Measurements from ENCODE around the gene NME2.
"Not testable (repeated sequence)": the region's sequence is repeated elsewhere in the genome, so short reads cannot be mapped to it uniquely, and the experiment has no call there.

Gene NME2

DNA sequence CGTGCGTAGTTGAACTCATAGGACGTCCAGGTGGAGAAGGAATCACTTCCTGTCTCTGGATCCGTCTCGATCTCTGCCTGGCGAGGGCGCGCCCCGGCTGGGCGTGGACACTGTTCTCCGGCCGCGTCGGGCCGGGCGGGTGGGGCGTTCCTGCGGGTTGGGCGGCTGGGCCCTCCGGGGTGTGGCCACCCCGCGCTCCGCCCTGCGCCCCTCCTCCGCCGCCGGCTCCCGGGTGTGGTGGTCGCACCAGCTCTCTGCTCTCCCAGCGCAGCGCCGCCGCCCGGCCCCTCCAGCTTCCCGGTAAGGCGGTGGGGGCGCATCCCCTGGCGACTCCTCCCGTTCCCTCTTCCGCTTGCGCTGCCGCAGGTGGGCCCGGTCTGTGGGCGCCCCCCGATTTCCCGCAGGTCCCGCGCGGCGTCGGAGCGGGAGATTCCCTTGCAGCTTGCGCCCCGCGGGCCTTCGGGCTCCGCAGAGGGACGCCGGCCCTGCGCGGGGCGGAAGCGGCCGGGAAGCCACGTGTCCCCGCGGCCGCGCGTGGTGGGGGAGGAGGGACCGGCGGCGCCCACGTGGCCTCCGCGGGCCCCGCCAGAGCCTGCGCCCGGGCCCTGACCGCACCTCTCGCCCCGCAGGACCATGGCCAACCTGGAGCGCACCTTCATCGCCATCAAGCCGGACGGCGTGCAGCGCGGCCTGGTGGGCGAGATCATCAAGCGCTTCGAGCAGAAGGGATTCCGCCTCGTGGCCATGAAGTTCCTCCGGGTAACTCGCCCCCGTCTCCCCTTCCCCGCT, at the start of gene NME2:
TSS of gene NME2 (plus strand) at position 214 of the 789 bp plus-strand sequence. CDS start at position 634, 420 bp downstream.
- peak in 57 of 58 donors; percentile 8 to 84 (median 68) for DNase-seq

DNA sequence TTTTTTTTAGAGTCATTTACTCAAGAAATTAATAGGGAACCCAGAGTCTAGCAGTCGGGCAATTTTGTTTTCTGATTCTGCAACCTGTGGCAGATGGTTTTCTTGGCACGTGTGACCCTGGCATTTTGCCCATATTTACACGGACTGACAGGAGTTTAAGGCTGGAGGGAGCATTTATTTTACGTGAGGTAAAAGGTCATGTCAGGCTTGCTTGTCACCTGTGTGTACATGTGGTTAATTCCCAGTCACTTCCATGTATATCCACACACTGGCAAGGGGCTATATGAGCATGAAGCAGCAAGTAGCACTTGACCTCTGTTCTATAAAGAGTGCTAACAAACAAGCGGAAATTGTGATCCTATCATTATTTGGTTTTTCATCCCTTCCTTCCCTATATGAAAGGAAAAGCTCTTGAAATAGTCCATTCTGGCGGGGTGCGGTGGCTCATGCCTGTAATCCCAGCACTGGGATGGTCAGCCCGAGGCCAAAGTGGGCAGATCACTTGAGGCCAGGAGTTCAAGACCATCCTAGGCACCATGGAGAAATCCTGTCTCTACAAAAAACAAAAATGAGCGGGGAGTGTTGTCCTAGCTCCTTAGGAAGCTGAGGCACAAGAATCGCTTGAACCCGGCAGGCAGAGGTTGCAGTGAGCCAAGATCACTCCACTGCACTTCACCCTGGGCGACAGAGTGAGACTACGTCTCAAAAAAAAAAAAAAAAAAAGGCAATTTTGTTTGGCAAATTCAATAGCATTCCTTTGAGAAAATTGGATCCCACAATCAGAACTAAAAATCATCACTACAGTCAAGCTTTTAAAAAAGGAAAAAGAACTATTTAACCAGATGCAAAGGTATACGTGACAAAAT, 47.6 kb upstream of the NME2 start:
- DNase-seq = peak in 1 of 58 donors; percentile 0

DNA sequence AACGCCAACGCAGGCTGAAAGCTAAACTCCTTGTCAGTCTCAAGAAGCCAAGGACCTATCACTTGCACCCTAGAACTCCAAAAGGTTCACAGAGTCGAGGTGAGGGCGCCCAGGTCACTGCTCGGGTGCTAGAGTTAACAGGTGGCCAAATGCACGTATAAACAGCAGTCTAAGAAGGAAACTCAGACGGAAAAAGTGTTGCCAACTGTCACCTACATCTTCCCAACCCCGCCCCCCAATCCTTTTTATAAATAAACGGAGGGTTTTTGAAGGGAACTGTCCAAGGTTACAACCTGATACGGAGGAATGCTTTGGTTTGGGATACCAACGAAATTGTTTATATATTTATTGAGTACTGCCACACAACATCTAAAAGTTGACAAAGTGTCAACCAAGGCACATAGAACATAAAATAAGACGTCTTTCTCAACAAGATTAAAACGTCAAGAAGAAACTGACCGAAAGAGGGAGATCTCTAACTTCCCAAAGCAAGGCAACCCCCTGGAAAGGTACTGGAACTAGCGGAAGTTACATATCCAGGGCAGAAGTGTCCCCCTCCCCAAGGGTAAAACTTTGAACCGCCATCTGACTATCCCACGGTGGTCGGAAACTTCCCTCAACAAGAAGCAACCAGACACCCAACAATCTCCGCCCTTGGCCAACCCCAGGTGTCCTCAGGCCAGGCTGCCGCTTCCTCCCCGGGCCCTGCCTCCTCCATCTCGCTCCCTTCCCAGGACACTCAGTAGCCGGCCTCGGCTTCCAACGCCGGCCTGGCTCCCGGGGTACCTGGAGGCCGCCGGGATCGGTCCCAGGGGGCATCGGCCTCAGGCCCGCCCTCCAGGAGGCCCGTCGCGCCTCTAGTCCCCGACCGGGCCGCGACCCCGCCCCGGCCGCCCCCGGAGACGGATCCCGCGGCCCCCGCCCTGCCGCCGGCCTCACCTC, 46.5 kb upstream of the NME2 start:
- DNase-seq = peak in 31 of 58 donors; percentile 5 to 49 (median 30)

DNA sequence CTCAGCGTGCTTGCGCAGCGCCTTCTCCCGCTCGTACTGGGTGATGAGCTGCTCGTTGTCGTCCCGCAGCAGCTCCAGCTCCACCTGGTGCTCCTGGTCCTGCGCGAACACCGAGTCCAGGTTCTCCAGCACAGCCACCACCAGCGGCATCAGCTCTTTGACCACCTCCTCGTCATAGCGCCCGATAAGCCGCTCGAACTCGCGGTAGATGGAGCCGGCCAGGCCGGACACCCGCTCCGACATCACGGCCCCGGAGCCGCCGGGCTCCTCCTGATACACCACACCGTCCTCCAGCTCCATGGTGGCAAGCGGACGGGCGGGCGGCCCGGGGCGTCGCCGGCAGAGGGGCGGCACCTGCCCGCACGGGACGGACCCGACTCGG, 45.9 kb upstream of the NME2 start:
- peak in 21 of 58 donors; percentile 25 to 76 (median 57) for DNase-seq

DNA sequence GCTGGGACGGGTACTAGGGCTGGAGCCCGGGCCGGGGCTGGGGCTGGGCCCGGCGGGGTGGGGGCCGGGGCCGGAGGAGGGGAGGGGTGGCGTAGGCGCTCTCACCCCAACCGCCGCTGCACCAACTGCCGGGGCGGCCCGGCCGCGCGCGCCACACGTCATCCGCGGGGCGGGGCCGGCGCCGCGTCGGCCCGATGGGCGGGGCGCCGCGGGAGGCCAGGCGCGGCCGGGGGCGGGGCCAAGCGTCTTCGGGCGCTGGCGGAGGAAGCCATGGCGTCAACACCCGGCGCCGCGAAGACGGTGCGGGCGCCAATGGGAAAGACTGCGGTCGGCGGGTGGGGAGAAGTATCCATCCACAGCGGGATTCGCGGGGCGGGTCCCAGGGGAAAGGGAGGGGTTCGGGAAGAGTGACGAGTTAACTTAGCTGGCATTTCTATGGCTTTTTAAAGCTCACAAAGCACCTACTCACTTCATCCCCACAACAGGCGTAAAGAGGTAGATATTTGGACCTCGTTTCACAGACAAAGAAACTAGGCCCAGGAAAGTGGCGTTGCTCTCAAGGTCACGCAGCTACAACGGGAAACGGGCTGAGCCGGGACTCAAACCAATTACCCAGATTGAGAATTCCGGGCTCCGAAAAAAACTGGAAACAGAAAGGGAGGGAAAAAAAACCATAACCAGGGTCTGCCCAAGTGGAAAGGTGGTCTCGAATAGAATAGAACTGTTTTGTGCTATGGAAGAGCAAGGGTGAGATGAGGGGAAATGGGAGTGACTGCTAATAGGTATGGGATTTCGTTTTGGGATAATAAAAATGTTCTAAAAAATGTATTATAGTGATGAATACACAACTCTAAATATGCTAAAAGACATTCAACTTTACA, 45.2 kb upstream of the NME2 start, which contains the start of gene SPAG9:
TSS of gene SPAG9 (minus strand) at position 130 of the 881 bp plus-strand sequence. CDS start 212 bp downstream, outside the sequence.
- DNase-seq = peak; percentile 70 to 95 (median 90)

DNA sequence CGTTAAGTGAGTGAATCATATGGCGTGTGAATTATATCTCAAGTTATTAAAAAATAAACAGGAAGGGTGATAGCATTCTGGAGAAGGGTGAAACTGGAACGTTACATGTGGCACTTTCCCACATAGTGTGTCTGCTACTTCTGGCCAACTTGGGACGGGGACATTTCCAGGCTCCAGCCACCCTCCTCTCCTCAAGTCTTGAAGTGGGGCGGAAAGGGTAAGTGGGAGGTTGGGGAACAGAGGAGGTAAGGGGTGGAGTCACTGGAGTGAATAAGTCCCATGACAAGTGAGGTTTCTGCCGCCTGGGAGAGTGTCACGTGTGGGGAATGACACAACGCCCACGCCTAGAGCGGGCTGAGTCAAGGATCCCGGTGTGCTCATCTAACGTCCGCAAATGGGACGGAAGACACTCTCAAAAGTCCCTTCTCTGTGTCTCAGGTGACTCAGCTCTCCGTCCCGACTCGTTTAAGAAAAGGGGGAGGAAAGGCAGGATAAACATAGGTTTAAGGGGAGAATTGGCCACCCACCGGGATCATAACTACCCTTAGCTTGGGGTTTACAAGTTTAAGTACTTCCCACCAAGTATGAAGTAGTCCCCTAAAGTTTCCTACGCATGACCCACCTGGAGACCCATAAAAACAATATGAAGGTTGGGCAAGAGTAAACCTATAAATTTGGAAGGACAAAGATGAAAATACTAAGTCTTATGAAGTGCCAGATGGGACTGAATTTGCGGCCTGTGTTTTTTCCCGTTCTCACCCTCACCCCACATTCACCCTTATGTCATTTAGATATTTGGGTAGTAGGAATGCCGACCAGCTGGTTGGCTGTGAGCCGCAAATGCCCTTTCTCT, 44.4 kb upstream of the NME2 start:
- DNase-seq = peak in 53 of 58 donors; percentile 3 to 79 (median 47)

DNA sequence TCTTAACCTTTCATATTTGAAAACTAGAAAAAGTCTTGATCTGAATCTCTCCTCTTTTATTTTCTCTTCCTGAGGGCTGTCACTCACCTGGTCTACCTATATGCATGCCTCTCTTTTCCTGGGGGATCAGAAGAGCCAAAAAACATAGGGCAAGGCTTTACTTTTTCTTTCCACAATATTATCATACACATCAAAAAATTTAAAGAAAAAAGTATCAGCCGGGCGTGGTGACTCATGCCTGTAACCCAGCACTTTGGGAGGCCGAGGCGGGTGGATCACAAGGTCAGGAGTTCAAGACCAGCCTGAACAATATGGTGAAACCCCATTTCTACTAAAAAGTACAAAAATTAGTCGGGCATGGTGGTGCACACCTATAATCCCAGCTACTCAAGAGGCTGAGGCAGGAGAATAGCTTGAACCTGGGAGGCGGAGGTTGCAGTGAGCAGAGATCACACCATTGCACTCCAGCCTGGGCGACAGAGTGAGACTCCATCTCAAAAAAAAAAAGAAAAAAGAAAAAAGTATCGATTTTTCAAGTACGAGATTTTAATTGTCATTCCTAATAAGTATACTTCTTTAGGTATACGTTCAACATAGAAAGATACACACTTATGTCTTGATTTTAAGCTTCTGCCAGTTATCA, 43.6 kb upstream of the NME2 start:
- DNase-seq = not testable (repeated sequence)

DNA sequence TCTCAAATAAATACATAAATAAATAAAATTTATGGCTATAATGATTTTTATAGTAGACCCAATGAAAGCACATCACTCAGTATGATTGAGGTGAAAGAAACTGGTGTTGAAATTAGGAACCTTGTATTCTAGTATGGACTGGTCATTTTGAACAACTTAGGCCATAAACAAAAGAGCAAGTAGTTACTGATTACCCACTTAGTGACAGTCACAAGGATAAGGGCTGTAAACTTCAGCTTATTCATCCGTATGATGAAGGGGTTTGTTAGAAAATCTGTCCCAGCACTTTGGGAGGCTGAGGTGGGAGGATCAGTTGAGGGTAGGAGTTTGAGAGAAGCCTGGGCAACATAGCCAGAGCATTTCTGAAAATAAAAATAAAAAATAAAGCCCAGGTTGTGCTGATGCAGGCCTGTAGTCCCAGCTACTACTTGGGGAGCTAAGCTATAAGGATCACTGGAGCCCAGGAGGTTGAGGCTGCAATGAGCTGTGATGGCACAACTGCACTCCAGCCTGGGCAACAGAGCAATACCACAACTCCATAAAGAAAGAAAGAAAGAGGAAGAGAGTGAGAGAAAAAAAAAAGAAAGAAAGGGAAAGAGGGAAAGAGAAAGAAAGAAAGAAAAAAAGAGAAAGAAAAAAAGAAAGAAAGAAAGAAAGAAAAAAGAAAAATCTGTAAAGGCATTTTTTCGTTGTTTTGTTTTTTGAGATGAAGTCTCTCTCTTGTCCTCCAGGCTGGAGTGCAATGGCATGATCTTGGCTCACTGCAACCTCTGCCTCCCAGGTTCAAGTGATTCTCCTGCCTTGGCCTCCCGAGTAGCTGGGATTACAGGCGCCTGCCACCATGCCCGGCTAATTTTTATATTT, 41.3 kb upstream of the NME2 start:
- DNase-seq = no peak

DNA sequence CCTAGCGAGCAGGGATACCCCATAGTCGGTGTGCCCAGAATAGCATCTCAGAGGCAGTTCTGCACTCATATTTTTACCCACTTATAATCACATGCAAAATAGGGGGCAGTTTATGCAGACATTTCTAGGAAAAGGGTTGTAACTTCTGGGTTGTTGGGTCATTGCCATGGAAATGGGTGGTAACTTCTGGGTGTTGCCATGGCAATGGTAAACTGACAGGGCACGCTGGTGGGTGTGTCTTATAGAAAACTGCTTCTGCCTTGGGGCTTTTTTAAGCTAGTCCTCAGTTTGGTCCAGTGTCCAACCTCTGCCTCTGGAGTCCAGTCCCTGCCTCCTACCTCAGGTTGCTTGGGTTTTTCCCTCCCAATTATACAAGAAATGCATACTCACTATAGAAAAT, 38.1 kb upstream of the NME2 start:
- no peak for DNase-seq

DNA sequence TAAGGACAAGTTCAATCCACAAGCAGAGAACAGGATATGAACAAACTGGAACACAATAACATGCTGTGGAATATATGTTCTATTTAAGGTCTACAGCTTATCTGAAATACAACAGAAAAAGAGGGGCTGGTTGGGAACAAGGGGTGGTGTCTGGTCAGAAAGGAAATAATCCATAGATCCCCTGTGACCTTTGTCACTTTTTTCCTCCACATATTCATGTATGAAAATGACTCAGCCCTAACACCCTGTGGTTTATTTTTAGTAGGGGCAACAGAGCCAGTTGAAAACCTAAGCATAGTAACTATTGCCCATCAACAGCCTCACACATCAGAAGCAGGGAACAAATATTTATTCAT, 33.3 kb upstream of the NME2 start:
- no peak for DNase-seq

DNA sequence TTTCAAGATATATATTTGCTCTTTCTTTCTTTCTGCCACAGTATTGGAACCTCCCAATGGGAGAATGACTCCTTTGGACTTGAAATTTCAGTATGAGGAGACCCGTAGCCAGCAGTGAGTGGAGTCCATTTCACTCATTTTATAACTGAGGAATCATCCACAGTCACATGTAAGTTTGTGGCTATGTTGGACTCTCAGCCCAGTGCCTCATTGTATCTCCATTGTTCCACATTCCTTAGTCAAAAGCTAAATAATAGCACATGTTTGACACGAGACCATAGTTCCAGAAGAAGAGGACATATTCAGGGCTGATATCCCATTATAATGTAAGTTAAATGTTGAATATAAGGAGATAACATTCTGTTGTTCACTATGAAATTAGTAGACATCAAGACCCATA, 32.8 kb upstream of the NME2 start:
- no peak for DNase-seq

DNA sequence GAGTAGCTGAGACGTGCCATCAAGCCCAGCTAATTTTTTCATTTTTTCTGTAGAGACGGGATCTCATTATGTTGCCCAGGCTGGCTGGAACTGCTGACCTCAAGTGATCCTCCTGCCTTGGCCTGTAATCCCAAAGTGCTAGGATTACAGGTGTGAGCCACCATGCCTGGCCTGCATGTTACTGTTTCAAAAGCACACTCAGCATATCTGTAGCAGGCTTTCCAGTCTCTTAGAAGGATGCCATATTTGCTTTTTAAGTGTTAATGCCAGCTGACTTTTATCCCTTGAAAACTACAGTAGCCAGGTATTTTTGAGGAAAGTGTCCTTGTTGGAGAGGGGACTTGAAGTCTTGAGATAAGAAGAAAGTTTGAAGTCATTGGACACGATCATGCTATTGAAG, 30.3 kb upstream of the NME2 start:
- DNase-seq = no peak

DNA sequence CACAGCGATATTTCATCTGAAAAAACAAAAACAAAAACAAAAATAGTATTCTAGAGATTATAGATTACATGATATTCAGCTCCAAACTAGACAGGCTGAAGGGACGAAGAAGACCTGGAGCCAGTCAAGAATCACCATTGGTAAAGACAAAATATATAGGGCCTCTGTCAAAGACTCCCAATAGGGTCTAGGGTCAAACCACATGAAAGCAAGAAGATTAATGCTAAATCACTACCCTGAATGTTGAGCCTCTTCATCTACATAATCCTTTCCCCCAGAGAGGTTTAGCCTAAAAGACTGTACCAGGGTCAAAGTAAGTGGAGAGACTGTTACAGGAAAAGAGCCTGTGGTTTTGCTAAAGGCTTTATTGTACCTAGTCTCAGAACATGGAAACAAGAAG, 23.6 kb upstream of the NME2 start:
- no peak for DNase-seq

DNA sequence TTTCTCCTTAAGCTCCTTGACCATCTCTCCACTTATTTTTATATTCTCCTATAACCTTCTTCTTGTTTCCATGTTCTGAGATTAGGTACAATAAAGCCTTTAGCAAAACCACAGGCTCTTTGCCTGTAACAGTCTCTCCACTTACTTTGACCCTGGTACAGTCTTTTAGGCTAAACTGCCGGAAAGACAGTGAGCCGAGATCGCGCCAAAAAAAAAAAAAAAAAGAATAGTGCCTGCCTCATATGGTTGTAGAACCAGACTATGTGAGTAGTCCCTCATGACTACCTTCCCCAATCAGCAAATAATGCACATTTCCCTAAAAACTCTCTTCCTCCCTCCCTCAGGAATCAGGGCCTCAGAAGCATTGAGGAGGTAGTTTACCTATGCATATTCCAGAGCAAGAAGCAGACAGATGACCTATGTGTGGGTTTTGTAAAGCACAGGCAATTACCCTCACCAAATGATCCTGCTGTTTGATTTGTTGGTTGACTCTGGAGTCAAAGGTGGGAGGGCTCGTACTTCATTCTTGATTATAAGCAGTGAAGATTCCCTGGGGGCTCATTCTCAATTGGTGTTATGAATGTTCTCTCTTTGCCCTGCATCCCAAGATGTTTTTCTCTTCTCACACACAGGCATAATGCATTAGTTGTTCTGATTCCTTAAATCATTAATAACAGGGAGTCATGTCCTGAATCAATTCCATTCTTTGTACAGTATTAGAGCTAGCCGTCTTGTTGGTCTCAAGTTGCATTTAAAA, 21.8 kb upstream of the NME2 start:
- DNase-seq = no peak

DNA sequence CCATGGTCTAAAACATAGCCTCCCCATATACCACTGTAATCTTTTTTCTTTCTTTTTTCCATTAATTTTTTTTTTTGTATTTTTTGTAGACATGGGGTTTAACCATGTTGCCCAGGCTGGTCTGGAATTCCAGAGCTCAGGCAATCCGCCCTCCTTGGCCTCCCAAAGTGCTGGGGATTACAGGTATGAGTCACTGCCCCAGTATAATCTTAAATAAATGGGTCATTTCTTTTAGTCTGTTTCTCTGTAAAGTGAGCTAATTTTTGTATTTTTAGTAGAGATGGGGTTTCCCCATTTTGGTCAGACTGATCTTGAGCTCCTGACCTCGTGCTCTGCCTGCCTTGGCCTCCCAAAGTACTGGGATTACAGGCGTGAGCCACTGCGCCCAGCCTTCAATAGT, 18.6 kb upstream of the NME2 start:
- no peak for DNase-seq

DNA sequence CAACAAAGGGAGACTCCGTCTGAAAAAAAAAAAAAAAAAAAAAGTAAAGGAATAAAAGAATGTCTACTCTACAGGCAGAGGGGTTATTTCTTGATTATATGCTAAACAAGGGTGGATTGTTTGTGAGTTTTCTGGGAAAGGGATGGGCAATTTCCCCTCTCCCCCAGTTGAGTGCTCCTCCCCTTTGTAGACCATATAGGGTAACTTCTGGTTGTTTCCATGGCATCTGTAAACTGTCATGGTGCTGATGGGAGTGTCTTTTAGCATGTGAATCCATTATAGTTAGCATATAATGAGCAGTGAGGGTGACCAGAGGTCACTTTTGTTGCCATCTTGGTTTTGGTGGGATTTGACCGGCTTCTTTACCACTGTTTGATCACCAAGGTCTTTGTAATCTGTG, 17.0 kb upstream of the NME2 start:
- no peak for DNase-seq

DNA sequence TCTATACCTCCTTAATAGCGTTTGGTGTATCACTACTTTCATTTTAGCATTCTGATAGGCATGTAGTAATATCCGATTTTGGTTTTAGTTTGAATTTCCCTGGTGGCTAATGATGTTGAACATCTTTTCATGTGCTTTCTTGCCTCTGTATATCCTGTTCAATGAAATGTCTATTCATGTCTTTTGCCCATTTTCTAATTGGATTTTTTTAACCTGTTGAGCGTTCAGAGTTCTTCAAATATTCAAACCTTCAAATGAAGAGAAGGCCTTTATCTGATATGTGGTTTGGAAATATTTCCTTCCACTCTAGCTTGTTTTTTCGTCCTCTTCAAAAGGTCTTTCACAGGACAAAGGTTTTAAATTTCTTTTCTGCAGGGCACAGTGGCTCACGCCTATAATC, 15.3 kb upstream of the NME2 start:
- DNase-seq = no peak
